HG02852 (cell line): ENCODE measurements around the gene MARCO.

ENCODE experiments used
- ATAC-seq: cut with Tn5 transposase; IDR thresholded peaks from one replicate; pipeline ENCODE4 v1.9.1; 2021; ENCODE audit warnings: mild to moderate bottlenecking, moderate library complexity; ENCODE audit not compliant: unreplicated experiment

Gene MARCO, protein sequence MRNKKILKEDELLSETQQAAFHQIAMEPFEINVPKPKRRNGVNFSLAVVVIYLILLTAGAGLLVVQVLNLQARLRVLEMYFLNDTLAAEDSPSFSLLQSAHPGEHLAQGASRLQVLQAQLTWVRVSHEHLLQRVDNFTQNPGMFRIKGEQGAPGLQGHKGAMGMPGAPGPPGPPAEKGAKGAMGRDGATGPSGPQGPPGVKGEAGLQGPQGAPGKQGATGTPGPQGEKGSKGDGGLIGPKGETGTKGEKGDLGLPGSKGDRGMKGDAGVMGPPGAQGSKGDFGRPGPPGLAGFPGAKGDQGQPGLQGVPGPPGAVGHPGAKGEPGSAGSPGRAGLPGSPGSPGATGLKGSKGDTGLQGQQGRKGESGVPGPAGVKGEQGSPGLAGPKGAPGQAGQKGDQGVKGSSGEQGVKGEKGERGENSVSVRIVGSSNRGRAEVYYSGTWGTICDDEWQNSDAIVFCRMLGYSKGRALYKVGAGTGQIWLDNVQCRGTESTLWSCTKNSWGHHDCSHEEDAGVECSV

DNA sequence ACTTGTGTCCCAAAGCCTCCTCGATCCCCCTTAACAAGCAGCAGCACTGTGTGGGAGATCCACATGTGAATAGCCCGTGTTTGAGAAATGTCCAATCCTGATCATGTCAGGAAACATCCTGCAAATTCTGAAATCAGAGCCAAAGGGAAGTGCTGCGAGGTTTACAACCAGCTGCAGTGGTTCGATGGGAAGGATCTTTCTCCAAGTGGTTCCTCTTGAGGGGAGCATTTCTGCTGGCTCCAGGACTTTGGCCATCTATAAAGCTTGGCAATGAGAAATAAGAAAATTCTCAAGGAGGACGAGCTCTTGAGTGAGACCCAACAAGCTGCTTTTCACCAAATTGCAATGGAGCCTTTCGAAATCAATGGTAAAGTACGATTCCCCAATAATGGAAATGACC, at the start of gene MARCO:
Gene MARCO (plus strand): TSS at position 164 of the 400 bp plus-strand sequence. CDS start 107 bp downstream, at position 271.
- ATAC-seq, result no peak

DNA sequence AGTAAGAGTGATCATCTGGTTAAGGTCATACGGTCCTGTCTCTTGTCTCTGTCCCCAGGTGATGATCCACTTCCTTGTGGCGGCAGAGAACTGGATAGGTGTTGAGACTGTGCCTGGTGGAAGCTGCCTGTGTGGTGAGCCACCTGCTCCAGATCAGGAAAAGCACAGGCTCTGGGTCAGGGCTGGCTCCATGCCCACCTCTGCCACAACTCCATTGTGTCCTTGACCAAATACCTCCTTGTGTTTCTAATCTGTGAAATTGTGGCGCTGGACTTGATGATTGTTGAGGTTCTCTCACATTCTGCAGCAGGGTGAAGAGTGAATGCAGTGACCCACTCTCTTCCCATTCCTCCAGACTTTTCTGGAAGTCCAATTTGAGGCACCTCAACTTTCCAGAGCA, 48.9 kb upstream of the MARCO start:
- ATAC-seq, result no peak

DNA sequence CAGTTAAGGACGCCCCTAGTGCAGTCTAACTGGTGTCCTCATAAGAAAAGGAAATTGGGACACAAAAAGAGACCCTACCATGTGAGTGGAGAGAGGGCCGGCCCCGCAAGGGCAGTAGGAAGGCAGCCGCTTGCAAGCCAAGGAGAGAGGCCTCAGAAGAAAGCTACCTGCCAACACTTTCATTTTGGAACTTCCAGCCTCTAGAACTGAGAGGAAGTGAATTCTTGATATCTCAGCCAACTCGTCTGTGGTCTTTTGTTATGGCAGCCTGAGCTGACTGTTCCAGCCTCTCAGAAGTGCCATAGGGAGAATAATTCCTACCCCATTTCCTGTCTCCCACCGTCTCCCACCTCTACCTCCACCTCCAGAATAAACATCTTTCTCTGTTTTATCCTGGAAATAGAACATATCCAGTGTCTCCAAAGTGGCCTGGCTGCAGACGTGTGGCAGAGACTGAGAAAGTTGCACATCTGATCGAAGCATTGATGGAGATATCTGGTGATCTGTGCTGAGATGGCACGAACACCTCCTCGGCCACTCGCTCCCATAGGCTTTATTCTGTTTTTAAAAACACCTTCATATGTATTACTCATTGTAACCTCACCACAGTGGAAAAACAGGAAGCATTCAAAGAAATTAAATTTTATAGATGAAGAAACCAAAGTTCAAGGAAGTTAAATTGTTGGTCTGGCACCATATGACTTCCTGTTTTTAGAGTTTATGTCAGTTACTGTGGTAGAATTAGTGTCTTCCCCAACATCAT, 39.5 kb upstream of the MARCO start:
- ATAC-seq, result no peak

DNA sequence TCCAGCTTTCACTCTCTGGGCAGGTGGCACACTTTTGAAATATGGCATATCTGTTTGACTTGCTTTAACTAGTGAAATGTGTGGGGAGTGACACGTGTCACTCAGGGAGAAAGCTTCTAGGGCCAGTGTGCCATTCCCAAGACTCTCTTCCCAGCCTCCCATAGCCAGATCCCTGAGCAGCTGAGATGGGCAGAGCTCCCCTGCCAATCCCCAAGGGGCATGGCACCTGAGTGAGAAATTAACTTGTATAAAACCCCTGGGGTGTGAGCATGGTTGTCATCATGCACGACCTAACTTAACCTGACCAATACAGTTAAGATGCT, 39.0 kb upstream of the MARCO start:
- no peak for ATAC-seq

DNA sequence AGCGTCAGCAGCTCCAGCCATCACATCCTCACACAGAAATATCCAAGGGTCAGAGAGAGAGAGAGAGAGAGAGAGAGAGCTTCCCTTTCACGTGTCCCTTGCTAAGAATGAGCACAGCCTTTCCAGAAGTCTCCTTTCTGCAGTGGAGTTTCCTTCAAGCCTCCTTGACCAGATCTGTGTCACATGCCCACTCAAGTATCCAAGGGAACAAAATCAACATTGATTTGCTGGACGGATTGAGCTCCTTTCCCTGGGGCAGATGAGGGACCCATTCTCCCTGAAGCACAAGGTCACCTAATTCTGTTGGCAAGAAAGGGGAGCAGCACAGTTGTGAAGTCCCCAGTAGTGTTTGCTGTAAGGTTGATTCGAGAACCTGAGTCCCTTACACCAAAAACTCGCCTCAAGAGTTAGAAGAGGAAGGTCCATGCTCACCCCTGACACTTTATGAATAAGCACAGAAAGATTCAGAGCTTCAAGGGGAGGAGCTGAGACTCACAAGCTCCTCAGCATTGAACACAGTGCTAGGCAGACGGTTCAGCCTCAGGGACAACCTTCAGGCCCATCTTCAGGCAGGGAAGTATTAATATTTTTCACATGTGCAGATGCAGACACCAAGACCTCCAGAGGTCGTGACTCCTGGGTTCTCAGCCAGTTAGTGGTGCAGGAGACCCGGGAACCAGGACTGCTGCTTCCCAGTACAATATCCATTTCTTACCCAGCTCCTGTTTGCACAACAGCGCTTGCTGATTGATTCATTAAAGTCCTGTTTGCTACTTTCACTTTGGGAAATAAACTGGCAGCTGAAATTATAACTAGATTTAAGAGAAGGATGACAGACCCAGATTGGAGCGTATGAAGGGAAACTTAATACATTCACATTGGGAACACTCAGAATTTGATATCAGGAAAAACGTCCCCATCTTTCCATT, 38.2 kb upstream of the MARCO start:
- no peak for ATAC-seq

DNA sequence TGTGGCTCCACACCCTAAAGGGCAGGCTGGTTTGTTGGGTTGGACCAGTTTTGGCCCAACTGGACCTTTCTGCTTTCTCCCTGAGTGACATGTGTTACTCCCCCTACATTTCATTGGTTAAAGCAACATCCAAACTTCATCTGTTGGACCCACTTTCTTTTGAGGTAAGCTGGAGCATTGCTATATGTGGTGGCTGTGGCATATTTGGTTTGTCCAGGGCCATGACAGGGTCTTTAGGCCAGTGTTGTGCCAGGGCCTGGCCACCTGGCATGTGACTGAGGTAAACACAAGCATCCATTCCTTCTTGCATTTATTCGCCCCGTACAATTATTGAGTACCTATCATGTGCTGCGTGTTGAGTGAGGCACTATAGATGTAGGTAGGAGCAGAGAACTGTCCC, 36.8 kb upstream of the MARCO start:
- no peak for ATAC-seq

DNA sequence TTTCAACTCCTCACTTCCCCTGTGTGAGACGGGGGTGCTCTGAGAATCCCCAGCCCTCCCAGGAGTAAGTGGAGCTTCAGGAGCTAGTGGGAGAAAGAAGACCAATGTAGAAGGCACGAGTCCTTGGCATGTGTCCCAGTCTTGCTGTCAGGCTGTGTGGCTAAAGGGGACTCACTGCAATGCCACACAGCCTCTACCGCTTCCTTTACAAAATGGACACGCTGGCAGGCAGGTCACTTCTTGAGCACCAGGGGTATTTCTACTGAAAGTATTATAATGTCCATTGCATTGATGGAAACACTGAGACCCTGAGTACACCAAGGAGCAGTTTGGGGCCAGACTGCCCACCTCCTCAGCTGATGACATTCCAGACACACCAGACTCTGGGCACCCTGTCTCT, 35.8 kb upstream of the MARCO start:
- ATAC-seq, result no peak

DNA sequence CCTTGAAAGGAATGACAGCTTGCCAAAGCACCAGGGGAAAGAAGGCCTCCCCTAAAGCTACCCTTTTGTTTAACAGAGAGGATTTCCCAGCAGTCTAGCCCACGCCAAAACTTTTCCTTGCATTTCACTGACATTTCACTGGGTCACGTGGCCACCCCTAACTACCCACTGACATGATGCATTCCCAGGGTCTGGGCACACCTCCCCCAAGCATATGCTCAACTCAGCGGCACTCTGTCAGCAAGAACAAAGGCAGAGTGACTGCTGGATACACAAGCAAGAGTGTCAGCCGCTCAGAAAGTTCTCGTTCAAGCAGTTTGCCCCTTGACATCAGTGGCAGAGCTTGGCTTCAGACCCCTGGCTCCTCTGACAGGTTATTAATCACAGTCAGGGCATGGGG, 34.2 kb upstream of the MARCO start:
- ATAC-seq, result no peak

DNA sequence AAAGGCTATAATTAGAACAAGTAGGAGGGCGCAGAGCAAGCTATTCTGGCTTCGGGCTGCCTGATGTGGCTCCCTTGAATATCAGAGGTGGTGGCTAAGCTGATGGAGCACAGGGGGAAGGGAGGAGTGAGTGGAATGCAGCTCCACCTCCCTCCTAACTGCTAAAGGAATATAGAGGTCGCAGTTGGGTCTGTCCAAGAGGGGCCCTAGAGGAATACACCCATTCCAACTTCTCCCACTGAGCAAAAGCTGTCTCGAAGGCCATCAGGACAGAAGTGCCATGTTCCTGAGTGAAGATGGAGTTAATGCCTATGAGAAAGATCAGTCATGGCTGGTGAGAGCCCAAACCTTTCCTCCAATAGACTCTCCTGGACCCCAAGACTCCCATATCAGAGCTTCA, 32.8 kb upstream of the MARCO start:
- ATAC-seq, result no peak

DNA sequence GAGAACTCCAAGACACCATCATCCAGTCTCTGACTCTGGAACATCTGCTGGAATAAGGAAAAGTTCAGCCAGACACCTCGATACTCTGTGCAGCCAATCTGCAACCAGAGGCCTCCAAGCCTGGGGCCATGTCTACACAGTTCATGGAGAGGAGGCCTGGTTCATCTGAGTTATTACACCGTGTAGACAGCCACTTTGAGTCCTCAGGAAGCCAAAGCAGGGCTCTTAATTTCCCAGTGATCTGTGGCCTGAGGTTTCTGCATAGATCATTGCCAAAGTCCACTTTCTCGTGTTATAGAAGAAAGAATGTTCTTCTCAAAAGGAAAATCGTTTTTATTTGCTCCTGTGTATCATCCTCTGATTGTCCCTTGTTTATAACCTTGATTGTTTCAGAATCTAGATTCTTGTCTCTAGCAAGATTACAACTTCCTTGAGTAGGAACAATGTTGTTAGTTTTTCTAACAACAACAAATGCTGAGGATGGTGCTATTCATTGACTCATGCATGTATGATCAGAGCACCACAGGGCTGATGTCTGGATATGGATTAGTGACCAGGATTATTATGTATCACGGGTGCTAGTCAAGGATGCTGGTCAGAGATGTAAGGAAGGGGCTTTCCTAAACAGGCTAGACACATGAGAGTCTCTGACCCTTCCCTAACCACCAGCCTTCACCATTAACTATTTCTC, 30.7 kb upstream of the MARCO start:
- no peak for ATAC-seq

DNA sequence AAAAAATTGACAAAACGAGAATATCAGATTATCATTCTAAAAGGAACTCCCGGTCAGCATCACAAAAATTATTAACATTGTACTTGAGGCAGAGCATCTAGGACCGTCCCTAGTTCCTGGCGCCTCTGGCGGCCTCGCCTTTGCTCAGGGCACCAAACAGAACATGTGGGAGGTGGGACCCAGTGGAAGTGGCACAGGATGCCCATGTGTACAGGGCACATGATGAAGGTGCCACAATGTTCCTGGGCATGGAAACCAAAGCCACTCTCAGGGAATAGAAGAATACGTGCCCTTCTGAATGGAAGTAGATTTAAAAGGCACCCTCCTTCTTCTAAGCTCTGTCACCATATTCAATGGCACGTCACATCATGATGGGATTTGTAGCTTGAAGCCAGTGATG, 30.1 kb upstream of the MARCO start:
- no peak for ATAC-seq

DNA sequence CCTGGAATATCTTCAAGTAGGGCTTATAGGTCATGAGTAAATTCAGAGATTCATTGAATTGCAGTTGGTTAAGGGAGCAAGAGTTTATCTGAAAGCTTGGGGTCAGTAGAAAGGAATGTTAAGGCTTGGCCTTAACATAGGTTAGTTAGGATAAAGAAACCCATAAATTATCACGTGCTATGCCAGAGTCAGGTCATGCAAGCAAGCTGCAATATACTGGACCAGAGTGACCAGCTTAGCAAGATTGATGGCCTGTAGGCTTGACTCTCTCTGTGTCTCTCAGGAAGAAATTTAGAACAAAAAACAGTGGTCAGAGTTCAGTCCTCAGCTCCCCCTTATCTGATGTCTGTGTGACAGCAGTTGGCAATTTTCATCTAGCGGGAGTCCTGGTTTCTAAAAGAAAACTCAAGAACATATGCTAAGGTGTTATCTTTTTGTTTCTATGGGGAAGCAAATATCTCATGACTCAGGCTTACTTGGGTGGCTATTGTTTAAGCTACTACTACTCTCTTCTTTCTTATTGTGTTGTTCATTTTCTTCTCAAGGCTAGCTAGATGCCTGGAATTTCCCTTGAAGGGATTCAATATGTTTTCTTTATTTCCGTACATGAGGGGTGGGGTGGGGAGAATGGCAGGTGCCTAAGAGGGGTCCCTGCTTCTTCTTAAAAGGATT, 28.7 kb upstream of the MARCO start:
- no peak for ATAC-seq

DNA sequence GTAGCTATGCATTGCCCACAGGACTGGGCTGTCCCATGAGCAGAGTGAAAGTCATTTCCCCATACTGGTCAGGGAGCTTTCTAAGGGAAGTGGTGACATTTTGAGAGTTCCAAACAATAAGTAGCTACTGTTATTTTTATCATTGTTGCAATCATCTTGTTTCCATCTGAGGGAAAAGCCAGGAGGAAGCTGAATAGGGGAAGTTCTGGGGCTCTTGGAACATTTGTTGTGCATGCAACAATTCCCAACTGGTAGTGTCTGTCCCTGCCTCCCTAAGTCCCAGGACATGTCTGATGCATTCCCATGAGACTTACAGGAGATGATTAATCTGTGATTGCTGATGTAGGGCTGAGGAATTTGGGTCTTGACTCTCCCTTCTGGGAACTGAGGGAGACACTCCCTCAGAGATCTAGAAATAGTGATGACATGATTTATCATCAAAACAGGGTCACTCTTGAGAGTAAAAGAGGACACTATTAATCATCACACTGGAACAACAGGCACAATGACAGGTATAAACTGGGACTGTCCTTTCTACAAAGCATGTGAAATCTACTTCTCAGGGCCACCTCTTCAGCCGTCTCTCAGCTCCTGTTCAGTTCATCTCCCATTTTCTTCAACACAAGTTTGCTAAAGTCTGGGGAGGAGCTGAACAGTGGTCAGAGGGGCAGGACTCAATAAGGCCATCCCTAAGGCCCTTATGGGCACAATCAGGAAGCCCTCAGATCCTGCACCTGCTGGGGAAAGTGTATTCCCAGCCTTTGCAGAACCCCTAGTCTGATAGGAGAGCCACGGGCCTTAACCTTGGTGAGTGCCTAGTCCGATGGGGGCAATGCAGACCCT, 28.0 kb upstream of the MARCO start:
- ATAC-seq, result no peak

DNA sequence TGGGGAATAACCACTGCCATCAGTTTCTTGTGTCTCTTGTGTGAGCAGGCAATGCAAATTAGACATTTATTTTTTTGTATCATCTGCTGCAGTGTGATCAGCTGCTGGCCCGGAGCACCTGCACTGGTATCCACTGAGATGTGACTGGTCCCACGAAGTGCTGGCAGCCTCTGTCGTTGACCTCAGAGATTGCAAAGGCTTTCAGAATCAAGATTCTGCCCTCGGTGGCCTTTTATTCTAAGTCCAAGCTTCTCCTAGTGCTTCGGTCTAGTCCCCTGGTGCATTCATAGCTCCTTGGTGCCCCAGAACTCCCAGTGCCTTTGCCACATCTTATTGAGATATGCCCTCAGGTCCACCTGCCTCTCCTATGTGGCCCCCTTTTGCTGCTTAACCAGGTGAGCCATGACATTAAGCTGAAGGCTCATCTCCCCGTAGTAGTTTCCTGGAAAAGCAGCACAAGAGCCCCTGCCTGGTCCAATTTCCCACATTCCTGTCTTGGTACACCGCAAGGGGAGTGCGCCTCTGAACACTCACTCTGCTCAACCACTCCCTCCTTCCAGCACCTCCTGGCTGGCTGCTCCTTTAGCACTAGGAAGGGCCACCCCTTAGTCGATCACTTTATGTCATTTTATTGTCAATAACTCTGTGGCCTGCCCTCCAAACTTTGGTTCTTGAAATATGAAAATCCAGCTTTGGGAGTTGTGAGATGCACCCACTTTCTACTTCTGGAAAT, 27.1 kb upstream of the MARCO start:
- ATAC-seq, result no peak

DNA sequence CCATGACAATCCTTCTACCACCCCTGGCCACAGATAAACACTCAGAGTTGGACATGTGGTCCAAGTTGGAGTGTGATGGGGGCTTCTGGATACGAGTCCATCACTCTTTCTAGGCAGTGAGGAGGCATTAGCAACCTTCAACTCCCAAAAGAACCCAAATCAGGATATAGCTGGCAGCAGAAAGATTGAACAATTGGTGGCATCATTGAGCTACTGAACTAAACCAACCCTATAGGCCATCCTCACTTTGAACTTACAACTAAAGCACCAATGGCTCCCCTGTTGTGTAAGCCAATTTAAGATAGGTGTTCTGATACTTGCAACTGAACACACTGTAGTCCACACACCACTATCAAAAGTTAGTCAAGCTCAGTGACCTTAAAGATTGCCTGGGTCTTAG, 24.0 kb upstream of the MARCO start:
- no peak for ATAC-seq

DNA sequence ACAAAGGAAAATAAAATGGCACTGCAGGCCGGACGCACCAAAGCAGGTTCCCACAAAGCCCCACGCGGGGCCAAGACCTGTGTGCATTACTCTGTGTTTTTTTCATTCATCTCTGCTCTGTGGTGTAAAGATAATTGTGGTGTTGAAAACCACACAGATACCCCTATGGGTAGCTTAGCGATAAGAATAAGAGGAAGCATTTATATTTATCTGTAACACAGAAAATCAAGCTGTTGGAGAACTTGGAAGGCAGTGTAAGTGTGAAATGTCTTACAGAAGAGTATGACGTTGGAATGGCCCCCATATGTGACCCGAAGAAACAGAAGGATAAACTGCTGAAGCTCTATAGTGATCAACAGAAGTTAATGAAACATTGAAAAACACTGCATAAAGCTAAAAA, 20.3 kb upstream of the MARCO start:
- no peak for ATAC-seq

DNA sequence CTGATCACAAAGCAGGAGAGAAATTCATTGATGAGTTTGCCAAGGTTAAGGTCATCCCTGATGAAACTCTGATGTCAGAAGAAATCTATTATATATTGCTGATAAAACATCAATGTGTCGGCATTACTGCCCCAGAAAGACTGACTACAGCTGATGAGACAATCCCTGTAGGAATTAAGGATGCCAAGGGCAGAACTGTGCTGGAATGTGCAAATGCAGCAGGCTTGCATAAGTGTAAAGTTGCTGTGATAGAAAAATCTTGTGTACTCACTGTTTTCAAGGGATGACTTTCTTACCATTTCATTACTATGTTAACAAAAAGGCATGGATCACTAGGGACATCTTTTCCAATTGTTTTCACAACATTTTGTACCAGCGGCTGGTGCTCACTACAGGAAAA, 19.7 kb upstream of the MARCO start:
- ATAC-seq, result no peak

DNA sequence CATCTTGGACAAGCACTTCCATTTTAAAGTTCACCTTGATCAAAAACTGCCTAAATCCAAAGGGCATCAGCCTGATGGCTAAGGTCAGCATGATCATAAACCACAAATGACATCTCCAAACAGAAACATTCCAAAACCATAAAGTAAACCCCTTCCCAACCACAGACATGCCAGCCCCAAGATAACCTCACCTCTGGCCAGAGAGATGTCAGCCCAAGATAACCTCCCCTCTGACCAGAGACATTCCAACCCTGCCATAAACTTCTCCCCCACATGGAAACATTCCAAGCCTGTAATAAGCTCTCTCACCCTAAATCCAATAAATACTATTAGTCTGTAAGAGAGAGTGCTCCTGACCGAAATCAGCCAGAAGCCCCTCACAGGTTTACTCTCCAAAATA, 18.6 kb upstream of the MARCO start:
- ATAC-seq, result no peak

DNA sequence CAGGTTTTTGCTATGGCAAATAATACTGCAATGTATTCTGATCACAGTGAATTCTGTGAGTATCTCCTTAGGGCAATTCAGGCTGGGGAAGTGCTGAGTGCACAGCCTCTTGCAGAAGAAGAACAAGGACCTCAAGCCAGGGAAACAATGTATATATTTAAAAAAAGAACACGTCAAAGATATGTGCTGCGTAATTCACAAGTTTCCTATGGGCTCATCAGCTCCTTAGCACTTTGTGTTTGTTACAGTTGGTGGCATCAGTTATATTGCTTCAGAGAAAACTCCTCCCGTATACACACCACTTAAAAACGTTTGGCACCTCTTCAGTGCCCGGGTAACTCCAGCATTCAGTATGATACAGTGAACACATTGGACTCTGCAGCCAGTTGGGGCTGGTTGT, 16.5 kb upstream of the MARCO start:
- no peak for ATAC-seq
